ENCODE measurements around the gene ARAP1. TPM values are rescaled to one million over a fixed set of nuclear protein-coding genes. Genes with fewer than 3 reads are reported as not detected.
A peak's percentile ranks its signal among the peaks of the same experiment; 100 is the strongest.

The ARAP1 gene
- polyA plus RNA-seq, 3 donors from 2014 or later, result 4.7 to 34.6 (median 16.4) TPM

GRCh38 chr11:72726266-72727220, 25.7 kb downstream of the ARAP1 start:
- Mint-ChIP-seq H3K4me1 (peaks cover 77 to 83% of the 10 kb centered on the region in 2 donors), H3K27me3 (ENCODE audit: low read depth in 3 of 3) (peaks cover 17 to 28% (median 26%) of the 10 kb centered on the region in 3 donors), H3K9me3 (peaks cover 0 to 2% (median 0%) of the 10 kb centered on the region in 6 donors), H3K4me3 (no peak overlapping the region), H3K36me3 (peaks cover 12 to 28% (median 24%) of the 10 kb centered on the region in 3 donors), H3K27ac (peak overlapping the region; percentile 72 to 99 (median 86))
- no peak for DNase-seq

GRCh38 chr11:72725724-72726028, 26.5 kb downstream of the ARAP1 start:
- peak overlapping the region; percentile 92 to 100 (median 98) for H3K27ac Mint-ChIP-seq
- peak overlapping the region in 1 of 5 donors; percentile 21 for H3K4me3 Mint-ChIP-seq
- DNase-seq, result no peak
- H3K4me1 Mint-ChIP-seq, result peaks cover 83% of the 10 kb centered on the region in 2 donors
- H3K9me3 Mint-ChIP-seq, result peaks cover 0 to 2% (median 0%) of the 10 kb centered on the region in 6 donors
- peaks cover 19 to 29% (median 29%) of the 10 kb centered on the region in 3 donors for H3K27me3 Mint-ChIP-seq (ENCODE audit: low read depth in 3 of 3)
- peaks cover 9 to 19% (median 16%) of the 10 kb centered on the region in 3 donors for H3K36me3 Mint-ChIP-seq

- peak overlapping the region; percentile 26 to 70 (median 48) for H3K4me3 Mint-ChIP-seq
- peak; percentile 84 to 87 (median 86) for DNase-seq
- H3K36me3 Mint-ChIP-seq, result peaks cover 9 to 16% (median 11%) of the 10 kb centered on the region in 3 donors
- H3K27ac Mint-ChIP-seq, result peak overlapping the region; percentile 92 to 100 (median 98)
- H3K9me3 Mint-ChIP-seq, result peaks cover 0 to 2% (median 0%) of the 10 kb centered on the region in 6 donors
- peaks cover 83% of the 10 kb centered on the region in 2 donors for H3K4me1 Mint-ChIP-seq
- H3K27me3 Mint-ChIP-seq (ENCODE audit: low read depth in 3 of 3), result peaks cover 21 to 32% (median 31%) of the 10 kb centered on the region in 3 donors
These were observed 27.1 kb downstream of the ARAP1 start for GRCh38 chr11:72724851-72725723.

- Mint-ChIP-seq H3K4me1 (peaks cover 85% of the 10 kb centered on the region in 2 donors), H3K27me3 (ENCODE audit: low read depth in 3 of 3) (peaks cover 23 to 36% (median 32%) of the 10 kb centered on the region in 3 donors), H3K9me3 (peaks cover 0 to 2% (median 0%) of the 10 kb centered on the region in 6 donors), H3K36me3 (peaks cover 8 to 12% (median 9%) of the 10 kb centered on the region in 3 donors), H3K4me3 (peak overlapping the region in 2 of 5 donors; percentile 29 to 34), H3K27ac (peak overlapping the region; percentile 92 to 100 (median 98))
- DNase-seq, result no peak
These were observed 28.1 kb downstream of the ARAP1 start for GRCh38 chr11:72724021-72724551.

GRCh38 chr11:72723508-72723907, 28.7 kb downstream of the ARAP1 start:
- Mint-ChIP-seq H3K27ac (peak overlapping the region; percentile 92 to 100 (median 98)), H3K27me3 (ENCODE audit: low read depth in 3 of 3) (peaks cover 23 to 36% (median 32%) of the 10 kb centered on the region in 3 donors), H3K4me1 (peaks cover 85 to 86% of the 10 kb centered on the region in 2 donors), H3K36me3 (peaks cover 5 to 12% (median 9%) of the 10 kb centered on the region in 3 donors), H3K4me3 (peak overlapping the region in 2 of 5 donors; percentile 24 to 29), H3K9me3 (peaks cover 0 to 2% (median 0%) of the 10 kb centered on the region in 6 donors)
- no peak for DNase-seq

GRCh38 chr11:72722050-72722748, 30.0 kb downstream of the ARAP1 start:
- peak; percentile 89 to 91 (median 89) for DNase-seq
- peaks cover 24 to 36% (median 35%) of the 10 kb centered on the region in 3 donors for H3K27me3 Mint-ChIP-seq (ENCODE audit: low read depth in 3 of 3)
- H3K9me3 Mint-ChIP-seq, result peaks cover 0 to 2% (median 0%) of the 10 kb centered on the region in 6 donors
- H3K27ac Mint-ChIP-seq, result peak overlapping the region; percentile 98 to 100 (median 99)
- peak overlapping the region; percentile 86 to 96 (median 89) for H3K4me3 Mint-ChIP-seq
- peaks cover 4 to 9% (median 5%) of the 10 kb centered on the region in 3 donors for H3K36me3 Mint-ChIP-seq
- peaks cover 82 to 84% of the 10 kb centered on the region in 2 donors for H3K4me1 Mint-ChIP-seq

- peak; percentile 79 to 81 (median 80) for DNase-seq
- Mint-ChIP-seq H3K36me3 (peaks cover 4 to 9% (median 5%) of the 10 kb centered on the region in 3 donors), H3K27ac (peak overlapping the region; percentile 98 to 100 (median 99)), H3K27me3 (ENCODE audit: low read depth in 3 of 3) (peaks cover 24 to 36% (median 35%) of the 10 kb centered on the region in 3 donors), H3K4me1 (peaks cover 83 to 86% of the 10 kb centered on the region in 2 donors), H3K4me3 (peak overlapping the region; percentile 86 to 96 (median 89)), H3K9me3 (peaks cover 0 to 2% (median 0%) of the 10 kb centered on the region in 6 donors)
These were observed 30.5 kb downstream of the ARAP1 start for GRCh38 chr11:72721689-72722049.

GRCh38 chr11:72721276-72721675, 30.9 kb downstream of the ARAP1 start:
- peaks cover 24 to 35% (median 34%) of the 10 kb centered on the region in 3 donors for H3K27me3 Mint-ChIP-seq (ENCODE audit: low read depth in 3 of 3)
- peaks cover 87 to 89% of the 10 kb centered on the region in 2 donors for H3K4me1 Mint-ChIP-seq

GRCh38 chr11:72720784-72721183, 31.4 kb downstream of the ARAP1 start:
- H3K27me3 Mint-ChIP-seq (ENCODE audit: low read depth in 3 of 3), result peaks cover 21 to 35% (median 32%) of the 10 kb centered on the region in 3 donors
- H3K4me3 Mint-ChIP-seq, result peak overlapping the region; percentile 86 to 96 (median 89)
- H3K4me1 Mint-ChIP-seq, result peaks cover 89 to 91% of the 10 kb centered on the region in 2 donors
- H3K9me3 Mint-ChIP-seq, result peaks cover 0 to 2% (median 0%) of the 10 kb centered on the region in 6 donors
- peaks cover 4 to 8% (median 5%) of the 10 kb centered on the region in 3 donors for H3K36me3 Mint-ChIP-seq
- DNase-seq, result no peak
- peak overlapping the region; percentile 98 to 100 (median 99) for H3K27ac Mint-ChIP-seq

More at GRCh38 chr11:72721276-72721675, 30.9 kb downstream of the ARAP1 start:
- peak overlapping the region; percentile 98 to 100 (median 99) for H3K27ac Mint-ChIP-seq
- no peak for DNase-seq
- H3K36me3 Mint-ChIP-seq, result peaks cover 4 to 9% (median 5%) of the 10 kb centered on the region in 3 donors
- peak overlapping the region; percentile 86 to 96 (median 89) for H3K4me3 Mint-ChIP-seq
- H3K9me3 Mint-ChIP-seq, result peaks cover 0 to 2% (median 0%) of the 10 kb centered on the region in 6 donors

- H3K36me3 Mint-ChIP-seq, result peaks cover under 1 to 1% (median under 1%) of the 10 kb centered on the region in 3 donors
- peak overlapping the region; percentile 86 to 96 (median 89) for H3K4me3 Mint-ChIP-seq
- peaks cover 18 to 31% (median 27%) of the 10 kb centered on the region in 3 donors for H3K27me3 Mint-ChIP-seq (ENCODE audit: low read depth in 3 of 3)
- peaks cover 0 to under 1% (median 0%) of the 10 kb centered on the region in 6 donors for H3K9me3 Mint-ChIP-seq
- H3K4me1 Mint-ChIP-seq, result peaks cover 87 to 89% of the 10 kb centered on the region in 2 donors
- no peak for DNase-seq
- H3K27ac Mint-ChIP-seq, result peak overlapping the region; percentile 98 to 100 (median 99)
These were observed 32.2 kb downstream of the ARAP1 start for GRCh38 chr11:72720047-72720446.

- peaks cover 19 to 30% (median 24%) of the 10 kb centered on the region in 3 donors for H3K27me3 Mint-ChIP-seq (ENCODE audit: low read depth in 3 of 3)
- H3K4me1 Mint-ChIP-seq, result peaks cover 87 to 89% of the 10 kb centered on the region in 2 donors
- H3K4me3 Mint-ChIP-seq, result peak overlapping the region; percentile 86 to 96 (median 89)
- peak overlapping the region; percentile 98 to 100 (median 99) for H3K27ac Mint-ChIP-seq
- H3K36me3 Mint-ChIP-seq, result no peaks in the 10 kb centered on the region
- DNase-seq, result no peak
- no peaks in the 10 kb centered on the region for H3K9me3 Mint-ChIP-seq
These were observed 32.7 kb downstream of the ARAP1 start for GRCh38 chr11:72719551-72719950.

GRCh38 chr11:72719144-72719543, 33.1 kb downstream of the ARAP1 start:
- Mint-ChIP-seq H3K27me3 (ENCODE audit: low read depth in 3 of 3) (peaks cover 19 to 27% (median 21%) of the 10 kb centered on the region in 3 donors), H3K36me3 (no peaks in the 10 kb centered on the region), H3K4me3 (peak overlapping the region; percentile 86 to 96 (median 89)), H3K27ac (peak overlapping the region; percentile 98 to 100 (median 99)), H3K4me1 (peaks cover 88 to 89% of the 10 kb centered on the region in 2 donors), H3K9me3 (no peaks in the 10 kb centered on the region)
- DNase-seq, result peak; percentile 44 to 54 (median 45)
